OCI-LY3 (cell line): ENCODE results near the gene PARVA.

ENCODE experiments used
- CTCF ChIP-seq: fragments of 200-600, 300-600 bp; sonication (generic); IDR thresholded peaks from 2 replicates; pipeline ENCODE4 v1.5.1; 2014; ENCODE audit warnings: antibody characterized with exemption, low read length, low read depth
- EZH2phosphoT487 ChIP-seq: fragments of 200-600 bp; shearing (Covaris generic); IDR thresholded peaks from 2 replicates; pipeline ENCODE4 v1.6.1; 2018; ENCODE audit warnings: antibody characterized with exemption, mixed run types, low read depth

GRCh38 chr11:12540913-12541582 lies 163.7 kb downstream of the PARVA start:
- TF ChIP-seq CTCF: no peak
- TF ChIP-seq EZH2phosphoT487: no peak
